Ishikawa (cell line): ENCODE results near the gene ULK4.

Experiments
- CEBPB ChIP-seq: IDR thresholded peaks from 2 replicates; pipeline ENCODE4 v1.6.1; 2012
- CREB1 ChIP-seq: IDR thresholded peaks from 2 replicates; pipeline ENCODE4 v1.6.1; 2012; ENCODE audit warnings: low read depth
- EGR1 ChIP-seq: IDR thresholded peaks from 2 replicates; pipeline ENCODE4 v1.6.1; 2012
- EP300 ChIP-seq: IDR thresholded peaks from 2 replicates; pipeline ENCODE4 v1.6.1; 2012; ENCODE audit warnings: borderline replicate concordance
- FOXM1 ChIP-seq: IDR thresholded peaks from 2 replicates; pipeline ENCODE4 v1.6.1; 2012; ENCODE audit warnings: low read depth, borderline replicate concordance
- MAX ChIP-seq: IDR thresholded peaks from 2 replicates; pipeline ENCODE4 v1.6.1; 2012
- NFIC ChIP-seq: IDR thresholded peaks from 2 replicates; pipeline ENCODE4 v1.6.1; 2012
- RAD21 ChIP-seq: IDR thresholded peaks from 2 replicates; pipeline ENCODE4 v1.6.1; 2012; ENCODE audit warnings: low read depth
- REST ChIP-seq: IDR thresholded peaks from 2 replicates; pipeline ENCODE4 v1.6.1; 2012; ENCODE audit warnings: low read depth, mild to moderate bottlenecking
- TAF1 ChIP-seq: IDR thresholded peaks from 2 replicates; pipeline ENCODE4 v1.6.1; 2012; ENCODE audit warnings: low read depth, mild to moderate bottlenecking
- TCF12 ChIP-seq: IDR thresholded peaks from 2 replicates; pipeline ENCODE4 v1.6.1; 2012; ENCODE audit warnings: low read depth
- TEAD4 ChIP-seq: IDR thresholded peaks from 2 replicates; pipeline ENCODE4 v1.6.1; 2012
- USF1 ChIP-seq: IDR thresholded peaks from 2 replicates; pipeline ENCODE4 v1.6.1; 2012
- YY1 ChIP-seq: IDR thresholded peaks from 2 replicates; pipeline ENCODE4 v1.6.1; 2012; ENCODE audit warnings: low read depth
- ZBTB7A ChIP-seq: IDR thresholded peaks from 2 replicates; pipeline ENCODE4 v1.6.1; 2012; ENCODE audit warnings: low read depth

Gene ULK4

GRCh38 chr3:41751597-41751996, 210.3 kb downstream of the ULK4 start:
- TF ChIP-seq REST (no peak), YY1 (no peak), FOXM1 (no peak), TAF1 (no peak), CREB1 (no peak), MAX (no peak), CEBPB (no peak), USF1 (no peak), NFIC (no peak), ZBTB7A (no peak), EGR1 (no peak), RAD21 (no peak), TCF12 (no peak), TEAD4 (no peak), EP300 (no peak)

- TF ChIP-seq FOXM1 (no peak), REST (no peak), NFIC (no peak), TCF12 (no peak), TEAD4 (no peak), EP300 (no peak), CREB1 (no peak), CEBPB (no peak), RAD21 (no peak), TAF1 (no peak), EGR1 (no peak)
Measured at GRCh38 chr3:41749988-41750387, 211.9 kb downstream of the ULK4 start.

GRCh38 chr3:41746215-41746614, 215.7 kb downstream of the ULK4 start:
- TF ChIP-seq YY1 = no peak
- no peak for TF ChIP-seq NFIC
- TF ChIP-seq REST = no peak
- TF ChIP-seq CEBPB = no peak
- TF ChIP-seq TCF12 = no peak
- no peak for TF ChIP-seq EP300
- TF ChIP-seq FOXM1 = no peak
- TF ChIP-seq MAX = no peak
- TF ChIP-seq EGR1 = no peak
- no peak for TF ChIP-seq TEAD4
- no peak for TF ChIP-seq ZBTB7A
- TF ChIP-seq USF1 = no peak
- no peak for TF ChIP-seq TAF1
- no peak for TF ChIP-seq CREB1
- no peak for TF ChIP-seq RAD21

GRCh38 chr3:41742121-41742520, 219.8 kb downstream of the ULK4 start:
- TF ChIP-seq MAX = no peak
- no peak for TF ChIP-seq YY1
- TF ChIP-seq CREB1 = no peak
- no peak for TF ChIP-seq TAF1
- no peak for TF ChIP-seq USF1
- no peak for TF ChIP-seq CEBPB
- TF ChIP-seq ZBTB7A = no peak
- no peak for TF ChIP-seq TCF12
- TF ChIP-seq FOXM1 = no peak
- TF ChIP-seq RAD21 = no peak
- TF ChIP-seq TEAD4 = no peak
- TF ChIP-seq EGR1 = no peak
- no peak for TF ChIP-seq NFIC
- TF ChIP-seq EP300 = no peak
- no peak for TF ChIP-seq REST
